Endothelial cell of umbilical vein (primary cell): ENCODE results near the gene TMEM97. TPM values are rescaled to one million over a fixed set of nuclear protein-coding genes. Genes with fewer than 3 reads are reported as not detected.

ENCODE experiments used
- BruUV-seq: library from RNA; stranded (reverse); fragments of 400-500 nt; replicated peaks from 2 replicates; lab custom pipeline; 2021; lab: Mats Ljungman, UMichigan
- CTCF ChIA-PET: fragments of 300-600, 350-600 bp; sonication (Branson Sonifier 250); formaldehyde crosslinking; loops from one replicate; lab custom pipeline; 2021; ENCODE audit warnings: antibody characterized with exemption, inconsistent platforms; lab: Charles Lee
- POLR2A ChIA-PET: fragments of 300-600, 350-600 bp; sonication (Branson Sonifier 250); formaldehyde crosslinking; loops from one replicate; lab custom pipeline; 2021; ENCODE audit warnings: antibody characterized with exemption, inconsistent platforms; lab: Charles Lee
- DNase-seq: peaks from one replicate; pipeline ENCODE4 v3.0.0-alpha.2; 2011; ENCODE audit warnings: low read depth, low spot score
- FAIRE-seq: peaks from 2 replicates; lab custom pipeline; 2011; peaks lifted over from hg19 to GRCh38; lab: Jason Lieb, UNC
- H2AFZ ChIP-seq: 2 replicates; pipeline ENCODE4 v1.6.0; 2012; ENCODE audit warnings: low read depth, low read length, control low read depth, inconsistent platforms
- H3K27ac ChIP-seq: 2 replicates; pipeline ENCODE4 v1.5.1; 2011; ENCODE audit warnings: low read depth, mild to moderate bottlenecking, control low read depth, low read length, moderate library complexity; ENCODE audit not compliant: insufficient read depth
- H3K27me3 ChIP-seq, 2 experiments: 2 replicates each; pipeline versions ENCODE4 v1.6.0 to v1.6.1; 2011; ENCODE audit warnings: low read length in 2 of 2, mixed read lengths in 1 of 2; ENCODE audit not compliant: control insufficient read depth in 2 of 2, insufficient read depth in 2 of 2
- H3K36me3 ChIP-seq, 2 experiments: 2 replicates in 1 of 2; 3 replicates in 1 of 2; pipeline ENCODE4 v1.5.1; 2011; ENCODE audit warnings: low read length in 2 of 2, mild to moderate bottlenecking in 1 of 2, moderate library complexity in 1 of 2; ENCODE audit not compliant: control insufficient read depth in 2 of 2, insufficient read depth in 2 of 2; ENCODE audit errors: extremely low read depth in 1 of 2
- H3K4me1 ChIP-seq: 3 replicates; pipeline ENCODE4 v1.5.1; 2011; ENCODE audit warnings: mild to moderate bottlenecking, low read length; ENCODE audit not compliant: control insufficient read depth, insufficient read depth; ENCODE audit errors: extremely low read depth
- H3K4me2 ChIP-seq: 2 replicates; pipeline ENCODE4 v1.6.1; 2011; ENCODE audit warnings: low read length, control low read depth, mixed read lengths; ENCODE audit not compliant: insufficient read depth
- H3K4me3 ChIP-seq, 3 experiments: fragments of 200-600 bp in 1 of 3; sonication (generic), shearing (Covaris generic) in 1 of 3; replicated peaks in 1 of 3; 2 replicates each; pipeline ENCODE4 v1.5.1; 2011 to 2016; ENCODE audit warnings: control low read depth in 3 of 3, low read length in 3 of 3, mild to moderate bottlenecking in 2 of 3, inconsistent platforms in 1 of 3, low read depth in 1 of 3, moderate library complexity in 1 of 3; ENCODE audit not compliant: insufficient read depth in 1 of 3
- H3K79me2 ChIP-seq: 2 replicates; pipeline ENCODE4 v1.6.0; 2012; ENCODE audit warnings: low read length, inconsistent platforms; ENCODE audit not compliant: control insufficient read depth, insufficient read depth
- H3K9ac ChIP-seq: replicated peaks from 2 replicates; pipeline ENCODE3; 2011; ENCODE audit warnings: low read length, control low read depth; ENCODE audit not compliant: insufficient read depth; ENCODE audit errors: extremely low read depth
- H3K9me1 ChIP-seq: replicated peaks from 3 replicates; pipeline ENCODE4 v1.6.0; 2011; ENCODE audit warnings: mild to moderate bottlenecking, low read length; ENCODE audit not compliant: control insufficient read depth, insufficient read depth; ENCODE audit errors: extremely low read depth
- H3K9me3 ChIP-seq: replicated peaks from 2 replicates; pipeline ENCODE4 v1.5.1; 2012; ENCODE audit warnings: low read length, inconsistent platforms; ENCODE audit not compliant: control insufficient read depth, insufficient read depth
- H4K20me1 ChIP-seq: replicated peaks from 2 replicates; pipeline ENCODE3; 2011; ENCODE audit warnings: mild to moderate bottlenecking, low read length; ENCODE audit not compliant: control insufficient read depth, insufficient read depth; ENCODE audit errors: extremely low read depth
- CTCF ChIP-seq, 2 donors: IDR thresholded peaks; 1 replicate in 1 of 2; 2 replicates in 1 of 2; pipeline ENCODE4 v1.5.1; 2011; ENCODE audit warnings: low read length in 2 of 2, mild to moderate bottlenecking in 2 of 2, moderate library complexity in 2 of 2, control low read depth in 1 of 2, inconsistent platforms in 1 of 2, low read depth in 1 of 2; ENCODE audit not compliant: insufficient read depth in 1 of 2; ENCODE audit errors: extremely low read depth in 1 of 2
- EZH2 ChIP-seq: IDR thresholded peaks from 2 replicates; pipeline ENCODE4 v1.6.1; 2012; ENCODE audit warnings: borderline replicate concordance, low read depth, mild to moderate bottlenecking, moderate library complexity, low read length, inconsistent platforms; ENCODE audit not compliant: severe bottlenecking
- FOS ChIP-seq: IDR thresholded peaks from 2 replicates; pipeline ENCODE4 v1.6.1; 2011; ENCODE audit warnings: mild to moderate bottlenecking, low read length, moderate library complexity, borderline replicate concordance; ENCODE audit not compliant: insufficient read depth
- GATA2 ChIP-seq: IDR thresholded peaks from 2 replicates; pipeline ENCODE4 v1.7.0; 2011; ENCODE audit warnings: low read depth, mild to moderate bottlenecking, moderate library complexity, mixed read lengths, low read length; ENCODE audit not compliant: insufficient read length, insufficient read depth
- JUN ChIP-seq: IDR thresholded peaks from 2 replicates; pipeline ENCODE4 v1.6.1; 2011; ENCODE audit warnings: borderline replicate concordance, low read depth; ENCODE audit not compliant: insufficient read length, insufficient read depth
- MAX ChIP-seq: IDR thresholded peaks from 2 replicates; pipeline ENCODE4 v1.6.1; 2011; ENCODE audit not compliant: insufficient read depth, insufficient read length
- MYC ChIP-seq: IDR thresholded peaks from one replicate; pipeline ENCODE4 v1.6.1; 2011; ENCODE audit warnings: mild to moderate bottlenecking, low read depth, low read length
- POLR2A ChIP-seq: IDR thresholded peaks from 2 replicates; pipeline ENCODE4 v1.6.1; 2012; ENCODE audit warnings: low read depth, mild to moderate bottlenecking, control low read depth, low read length
- POLR2AphosphoS5 ChIP-seq: IDR thresholded peaks from 2 replicates; pipeline ENCODE4 v1.6.1; 2012; ENCODE audit warnings: low read depth, mild to moderate bottlenecking, control low read depth, low read length, moderate library complexity; ENCODE audit not compliant: insufficient read depth
- dilution Hi-C: fragments of 300-500 bp; cut with MboI; formaldehyde crosslinking; loops from one replicate; pipeline ENCODE4 v1.15.0; 2019; ENCODE audit warnings: low sequenced_read_pairs; ENCODE audit not compliant: extremely low pct_ligation_motif_present
- intact Hi-C: fragments of 100-400 bp; cut with micrococcal nuclease; formaldehyde crosslinking; loops from one replicate; pipeline ENCODE4 v1.10.0; 2022
- polyA plus RNA-seq, 4 experiments: library from polyadenylated mRNA; depleted of rRNA in 3 of 4; stranded (reverse) in 3 of 4; unstranded in 1 of 4; fragments of >200 nt; gene quantifications; 2 replicates each; pipeline versions ENCODE4 v1.2.1 to v1.2.3, GENCODE V29; 2011 to 2012; ENCODE audit warnings: missing spikeins in 1 of 4
- total RNA-seq: library from RNA; stranded (reverse); gene quantifications from 2 replicates; pipeline ENCODE4 v1.2.3, GENCODE V29; 2021

The TMEM97 gene
- total and polyA plus RNA-seq, 2 donors (not counting 3 experiments of a cell fraction or from before 2014, with no cell fraction given), result 27.0 to 43.5 TPM

GRCh38 chr17:28369684-28370034 is 50.7 kb downstream of the TMEM97 start:
- intact Hi-C loops, result loop anchor here (1.0 kb wide), 1 partner anchor 12 kb away; the partner anchor contains the start of gene POLDIP2
- Histone ChIP-seq H3K27me3 (no peaks in the 10 kb centered on the region), H3K36me3 (peaks cover 0 to 2% of the 10 kb centered on the region in 2 experiments), H3K9me3 (no peaks in the 10 kb centered on the region), H3K27ac (no peak overlapping the region), H3K9ac (no peak overlapping the region), H4K20me1 (no peaks in the 10 kb centered on the region), H3K9me1 (no peaks in the 10 kb centered on the region), H3K79me2 (no peaks in the 10 kb centered on the region), H3K4me3 (no peak overlapping the region), H3K4me2 (no peak overlapping the region), H3K4me1 (peaks cover 13% of the 10 kb centered on the region), H2AFZ (no peak overlapping the region)
- POLR2A ChIA-PET, result no interaction called here
- dilution Hi-C loops, result no loop called here
- CTCF ChIA-PET, result interaction anchor here (1.0 to 6.7 kb wide), 2 partner anchors 23 to 47 kb away, joined by 4 to 36 read pairs; no protein-coding TSS in a partner anchor
- FAIRE-seq, result no peak
- no TSS peak for BruUV-seq
- no peak for DNase-seq
- no peak for TF ChIP-seq JUN
- TF ChIP-seq MYC, result no peak
- TF ChIP-seq POLR2AphosphoS5, result no peak
- TF ChIP-seq GATA2, result no peak
- TF ChIP-seq CTCF (IDR thresholded peaks at IDR 0.05; ENCODE audit: extremely low read depth in 1 of 2, insufficient read depth in 1 of 2, low read depth in 1 of 2, low read length in 2 of 2), result no peak
- TF ChIP-seq POLR2A, result no peak
- no peak for TF ChIP-seq EZH2
- no peak for TF ChIP-seq MAX
- no peak for TF ChIP-seq FOS
